Measurements from ENCODE around the gene BAIAP2. TPM values are rescaled to one million over a fixed set of nuclear protein-coding genes. Genes with fewer than 3 reads are reported as not detected.

BAIAP2 gene
- polyA plus RNA-seq, 3 donors = 8.6 to 17.0 (median 11.2) TPM

DNA sequence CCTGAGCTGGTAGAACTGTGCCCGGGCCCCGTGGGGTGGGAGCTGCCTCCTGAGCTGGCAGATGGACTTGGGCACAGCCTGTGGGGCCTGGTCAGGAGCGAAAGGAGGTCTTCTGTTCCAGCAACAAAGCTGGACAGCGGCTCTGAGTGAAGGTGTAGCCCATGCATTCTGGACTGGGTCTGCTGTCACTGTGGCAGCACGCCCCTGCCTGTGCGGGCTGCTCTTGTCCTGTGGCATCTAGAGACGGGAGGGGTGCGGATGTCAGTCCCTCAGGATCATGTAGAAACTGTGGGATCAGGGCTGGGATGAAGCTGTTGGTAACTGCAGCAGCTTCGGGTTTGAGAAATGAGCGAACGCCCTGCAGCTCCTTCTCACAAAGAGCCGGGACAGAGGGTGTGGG lies 19.4 kb downstream of the BAIAP2 start:
- TF ChIP-seq, protein P1, sequence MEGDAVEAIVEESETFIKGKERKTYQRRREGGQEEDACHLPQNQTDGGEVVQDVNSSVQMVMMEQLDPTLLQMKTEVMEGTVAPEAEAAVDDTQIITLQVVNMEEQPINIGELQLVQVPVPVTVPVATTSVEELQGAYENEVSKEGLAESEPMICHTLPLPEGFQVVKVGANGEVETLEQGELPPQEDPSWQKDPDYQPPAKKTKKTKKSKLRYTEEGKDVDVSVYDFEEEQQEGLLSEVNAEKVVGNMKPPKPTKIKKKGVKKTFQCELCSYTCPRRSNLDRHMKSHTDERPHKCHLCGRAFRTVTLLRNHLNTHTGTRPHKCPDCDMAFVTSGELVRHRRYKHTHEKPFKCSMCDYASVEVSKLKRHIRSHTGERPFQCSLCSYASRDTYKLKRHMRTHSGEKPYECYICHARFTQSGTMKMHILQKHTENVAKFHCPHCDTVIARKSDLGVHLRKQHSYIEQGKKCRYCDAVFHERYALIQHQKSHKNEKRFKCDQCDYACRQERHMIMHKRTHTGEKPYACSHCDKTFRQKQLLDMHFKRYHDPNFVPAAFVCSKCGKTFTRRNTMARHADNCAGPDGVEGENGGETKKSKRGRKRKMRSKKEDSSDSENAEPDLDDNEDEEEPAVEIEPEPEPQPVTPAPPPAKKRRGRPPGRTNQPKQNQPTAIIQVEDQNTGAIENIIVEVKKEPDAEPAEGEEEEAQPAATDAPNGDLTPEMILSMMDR (IDR thresholded peaks at IDR 0.05) = no peak
- Mint-ChIP-seq H3K9me3 (no peaks in the 10 kb centered on the region), H3K27ac (peak overlapping the region in 1 of 7 donors; percentile 43), H3K27me3 (ENCODE audit: low read depth in 3 of 3) (peaks cover 1 to 9% (median 2%) of the 10 kb centered on the region in 3 donors), H3K4me3 (no peak overlapping the region), H3K36me3 (peaks cover 6 to 12% of the 10 kb centered on the region in 2 donors), H3K4me1 (peaks cover 29% of the 10 kb centered on the region)
- no peaks in the 10 kb centered on the region for H3K9me3 ChIP-seq (replicated peaks in 1 of 2; ENCODE audit: control insufficient read depth in 1 of 2, insufficient read depth in 1 of 2, low read length in 2 of 2)
- peaks cover 31 to 36% of the 10 kb centered on the region in 2 donors for H3K4me1 ChIP-seq (ENCODE audit: control insufficient read depth in 1 of 2, insufficient read depth in 2 of 2, low read length in 2 of 2)
- no peak overlapping the region for H2AFZ ChIP-seq (ENCODE audit: insufficient read depth, low read depth, low read length, poor library complexity, severe bottlenecking)
- WGBS (ENCODE audit: insufficient coverage) = 95% methylated on average over 8 of the region's 12 CpGs
- H3K4me2 ChIP-seq (replicated peaks; ENCODE audit: extremely low read depth, low read length, poor library complexity, severe bottlenecking) = no peak overlapping the region
- no peaks in the 10 kb centered on the region for H3K79me2 ChIP-seq (ENCODE audit: insufficient read depth, low read length)
- H3K4me3 ChIP-seq (replicated peaks in 1 of 3; ENCODE audit: low read depth in 2 of 3, low read length in 3 of 3) = no peak overlapping the region
- H3K36me3 ChIP-seq (replicated peaks in 1 of 2; ENCODE audit: control insufficient read depth in 1 of 2, insufficient read depth in 2 of 2, low read length in 2 of 2) = peaks cover 4 to 8% of the 10 kb centered on the region in 2 donors
- intact Hi-C loops (cut with micrococcal nuclease) = no loop called here
- no peaks in the 10 kb centered on the region for H4K20me1 ChIP-seq (ENCODE audit: insufficient read depth, low read length)
- no peaks in the 10 kb centered on the region for H3K27me3 ChIP-seq (ENCODE audit: control insufficient read depth in 2 of 2, insufficient read depth in 2 of 2, low read length in 2 of 2)
- no peak overlapping the region for H3K27ac ChIP-seq (ENCODE audit: low read depth in 1 of 2, low read length in 2 of 2)
- DNase-seq = no peak
- no peak overlapping the region for H3K9ac ChIP-seq (ENCODE audit: insufficient read depth, low read length, poor library complexity, severe bottlenecking)

GRCh38 chr17:81054881-81055370 lies 20.0 kb downstream of the BAIAP2 start:
- Histone ChIP-seq H3K27ac (ENCODE audit: low read depth in 1 of 2, low read length in 2 of 2) (no peak overlapping the region), H3K4me3 (replicated peaks in 1 of 3; ENCODE audit: low read depth in 2 of 3, low read length in 3 of 3) (no peak overlapping the region), H3K79me2 (ENCODE audit: insufficient read depth, low read length) (no peaks in the 10 kb centered on the region), H3K9me3 (replicated peaks in 1 of 2; ENCODE audit: control insufficient read depth in 1 of 2, insufficient read depth in 1 of 2, low read length in 2 of 2) (no peaks in the 10 kb centered on the region), H3K9ac (ENCODE audit: insufficient read depth, low read length, poor library complexity, severe bottlenecking) (no peak overlapping the region), H3K27me3 (ENCODE audit: control insufficient read depth in 2 of 2, insufficient read depth in 2 of 2, low read length in 2 of 2) (no peaks in the 10 kb centered on the region), H3K36me3 (replicated peaks in 1 of 2; ENCODE audit: control insufficient read depth in 1 of 2, insufficient read depth in 2 of 2, low read length in 2 of 2) (peaks cover 4 to 8% of the 10 kb centered on the region in 2 donors), H2AFZ (ENCODE audit: insufficient read depth, low read depth, low read length, poor library complexity, severe bottlenecking) (no peak overlapping the region), H3K4me1 (ENCODE audit: control insufficient read depth in 1 of 2, insufficient read depth in 2 of 2, low read length in 2 of 2) (peaks cover 25 to 30% of the 10 kb centered on the region in 2 donors), H4K20me1 (ENCODE audit: insufficient read depth, low read length) (no peaks in the 10 kb centered on the region), H3K4me2 (replicated peaks; ENCODE audit: extremely low read depth, low read length, poor library complexity, severe bottlenecking) (no peak overlapping the region)
- Mint-ChIP-seq H3K36me3 (peaks cover 6 to 12% of the 10 kb centered on the region in 2 donors), H3K27ac (peak overlapping the region in 1 of 7 donors; percentile 38), H3K4me3 (peak overlapping the region in 1 of 2 donors; percentile 34), H3K9me3 (no peaks in the 10 kb centered on the region), H3K27me3 (ENCODE audit: low read depth in 3 of 3) (peaks cover 1 to 9% (median 2%) of the 10 kb centered on the region in 3 donors), H3K4me1 (peaks cover 22% of the 10 kb centered on the region)
- TF ChIP-seq, protein P1 (IDR thresholded peaks at IDR 0.05) = no peak
- WGBS (ENCODE audit: insufficient coverage) = 87% methylated on average over 7 of the region's 17 CpGs
- intact Hi-C loops (cut with micrococcal nuclease) = no loop called here
- no peak for DNase-seq
